ENCODE results near the gene CDC37.

The CDC37 gene

DNA sequence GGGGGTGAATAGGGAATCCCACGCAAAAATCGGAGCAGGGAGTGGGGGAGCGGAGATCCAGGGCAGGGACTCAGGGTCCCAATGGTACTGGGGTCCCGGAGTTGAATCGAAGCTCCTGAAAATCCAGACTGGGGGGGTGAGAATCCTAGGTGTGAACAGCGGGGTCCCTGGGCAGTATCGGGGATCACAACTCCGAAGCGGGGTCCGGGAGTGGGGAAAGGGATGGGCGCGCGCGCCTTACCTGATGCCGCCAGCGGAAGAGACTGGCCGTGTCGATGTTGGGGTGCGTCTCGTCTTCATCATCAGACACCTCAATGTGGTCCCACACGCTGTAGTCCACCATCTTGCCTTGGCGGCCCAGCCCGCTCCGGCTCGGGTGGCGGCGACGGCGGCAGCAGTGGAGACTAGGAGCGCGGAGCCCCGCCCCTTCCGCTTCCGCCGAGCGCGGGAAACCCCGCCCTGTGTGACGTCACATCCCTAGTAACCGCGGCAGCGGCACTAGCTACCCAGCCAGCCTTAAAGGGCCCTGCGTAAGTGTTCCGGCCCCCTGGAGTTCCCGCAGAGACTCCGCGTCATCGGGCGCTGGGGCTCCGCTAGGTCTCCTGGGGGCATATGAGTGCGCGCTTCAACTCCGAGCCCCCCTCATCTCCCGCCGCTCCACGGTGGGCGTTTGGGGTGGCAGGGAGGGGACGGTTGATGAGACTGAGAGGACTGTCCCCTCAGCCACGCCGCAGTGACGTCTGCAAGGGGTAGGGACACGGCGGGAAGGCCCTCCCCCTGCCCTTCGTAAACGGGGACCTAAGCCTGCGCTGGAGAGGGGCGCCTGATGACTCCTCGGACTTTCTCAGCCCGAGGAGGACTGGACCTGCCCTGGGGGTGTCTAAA, at the start of gene CDC37:
Gene CDC37 (minus strand): TSS at position 406 of the 885 bp plus-strand sequence. CDS start 63 bp downstream, at position 343.
- peak; percentile 99 for DNase-seq (ENCODE audit: insufficient read length, low spot score)
- peak; percentile 95 for FAIRE-seq

DNA sequence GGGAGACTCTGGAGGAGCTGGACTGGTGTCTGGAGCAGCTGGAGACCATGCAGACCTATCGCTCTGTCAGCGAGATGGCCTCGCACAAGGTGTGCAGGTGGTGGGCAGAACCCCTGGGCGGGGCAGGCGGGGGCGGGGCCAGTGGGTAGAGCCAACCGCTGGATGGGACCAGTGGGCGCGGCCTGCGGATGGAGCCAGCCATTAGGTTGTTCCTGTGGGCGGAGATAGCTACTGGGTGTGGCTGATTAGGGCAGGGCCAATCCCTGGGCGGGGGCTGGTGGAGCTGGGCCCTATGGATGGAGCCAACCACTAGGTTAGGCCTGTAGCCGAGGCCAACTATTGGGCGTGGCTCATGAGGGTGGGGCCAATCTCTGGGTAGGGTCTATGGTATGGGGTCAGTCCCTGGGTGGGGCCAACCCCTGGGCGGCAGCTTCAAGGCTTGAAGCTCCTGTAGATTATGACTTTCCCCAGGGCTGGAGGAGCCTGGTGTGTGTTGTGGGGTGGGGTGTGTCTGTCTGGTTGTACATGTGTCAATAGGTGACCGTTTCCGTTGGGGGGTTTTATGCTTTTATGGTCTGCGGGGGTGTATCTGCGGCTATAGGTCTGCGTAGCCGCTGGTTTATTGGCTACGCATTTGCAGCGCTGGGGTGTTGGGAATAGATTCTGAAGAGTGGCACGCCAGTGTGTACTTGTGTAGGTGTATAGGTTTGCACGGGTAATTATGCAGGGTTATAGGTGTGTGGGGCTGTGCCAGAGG, 47.7 kb upstream of the CDC37 start:
- FAIRE-seq (no peak), DNase-seq (ENCODE audit: insufficient read length, low spot score) (no peak)

DNA sequence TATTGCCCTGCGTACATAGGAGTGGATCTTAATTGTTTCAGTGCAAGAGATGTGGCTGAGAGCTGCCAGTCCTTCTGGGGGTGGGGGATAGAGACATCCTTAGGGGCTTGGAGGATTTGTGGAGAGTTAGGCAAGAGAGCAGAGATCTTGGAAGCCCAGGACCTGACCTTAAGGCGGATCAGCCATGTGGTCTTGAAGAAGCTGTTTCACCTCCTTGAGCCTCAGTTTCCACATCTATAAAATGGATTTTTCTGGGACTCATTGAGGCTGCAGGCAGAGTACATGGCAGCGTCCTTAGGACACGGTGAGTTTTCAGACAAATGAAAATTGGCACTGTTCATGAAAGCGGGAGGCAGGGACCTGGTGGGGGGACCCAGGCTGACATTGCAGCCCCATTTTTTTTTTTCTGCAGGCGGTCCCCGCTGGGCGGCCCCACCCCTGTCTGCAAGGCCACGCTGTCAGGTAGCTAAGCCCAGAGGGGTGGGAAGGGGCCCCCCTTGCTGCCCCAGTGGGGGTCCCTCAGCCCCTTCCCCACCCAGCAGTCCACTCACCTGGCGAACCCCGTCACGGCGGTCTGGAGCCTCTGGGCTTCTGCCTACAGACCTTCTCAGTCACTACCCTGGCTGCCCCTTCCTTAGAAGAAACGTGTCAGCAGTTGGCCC, 47.0 kb upstream of the CDC37 start:
- no peak for DNase-seq (ENCODE audit: insufficient read length, low spot score)
- no peak for FAIRE-seq

DNA sequence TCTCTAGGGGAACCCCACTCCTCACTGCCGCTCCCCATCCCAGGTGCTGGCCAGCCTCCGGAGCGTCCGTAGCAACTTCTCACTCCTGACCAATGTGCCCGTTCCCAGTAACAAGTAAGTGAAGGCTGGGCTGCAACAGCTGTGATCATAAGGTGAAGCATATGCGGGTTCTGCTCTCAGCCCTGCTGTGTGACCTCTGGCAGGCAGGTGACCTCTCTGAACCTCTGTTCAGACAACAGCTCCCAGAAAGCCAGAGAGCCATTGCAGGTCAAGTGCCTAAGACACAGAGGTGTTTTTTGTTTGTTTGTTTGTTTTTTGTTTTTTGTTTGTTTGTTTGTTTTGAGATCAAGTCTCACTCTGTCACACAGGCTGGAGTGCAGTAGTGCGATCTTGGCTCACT, 45.7 kb upstream of the CDC37 start:
- FAIRE-seq (no peak), DNase-seq (ENCODE audit: insufficient read length, low spot score) (no peak)

DNA sequence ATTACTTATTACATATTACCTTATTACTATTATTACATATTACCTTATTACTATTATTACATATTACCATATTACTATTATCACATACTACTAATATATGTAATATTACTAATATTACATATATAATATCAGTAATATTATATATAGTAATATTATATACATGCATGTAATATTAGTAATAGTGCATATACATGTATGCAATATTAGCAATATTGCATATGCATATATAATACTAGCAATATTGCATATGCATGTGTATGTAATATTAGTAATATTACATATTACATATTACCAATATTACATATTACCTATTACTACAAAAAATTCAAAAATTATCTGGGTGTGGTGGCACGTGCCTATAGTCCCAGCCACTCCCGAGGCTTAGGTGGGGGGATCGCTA, 39.4 kb upstream of the CDC37 start:
- FAIRE-seq (no peak), DNase-seq (ENCODE audit: insufficient read length, low spot score) (no peak)

DNA sequence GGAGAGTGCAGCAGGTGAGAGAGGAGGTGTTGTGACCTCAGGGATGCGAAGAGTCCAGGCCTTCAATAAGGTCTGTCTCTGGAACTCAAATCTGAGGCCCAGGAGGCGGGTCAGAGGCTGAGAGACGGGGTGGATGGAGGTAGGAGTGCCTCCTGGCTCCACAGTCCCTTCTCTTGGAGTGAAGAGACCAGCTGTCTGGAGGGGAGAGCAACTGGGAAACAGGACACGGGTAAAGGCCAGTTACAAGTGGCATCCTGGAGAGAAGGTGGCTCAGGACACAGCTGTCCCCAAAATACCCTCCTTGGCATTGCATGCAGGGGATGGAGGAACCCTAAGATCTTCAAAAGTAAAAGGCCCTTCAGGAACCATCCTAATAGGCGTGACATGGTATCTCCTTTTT, 36.2 kb upstream of the CDC37 start:
- no peak for DNase-seq (ENCODE audit: insufficient read length, low spot score)
- no peak for FAIRE-seq

DNA sequence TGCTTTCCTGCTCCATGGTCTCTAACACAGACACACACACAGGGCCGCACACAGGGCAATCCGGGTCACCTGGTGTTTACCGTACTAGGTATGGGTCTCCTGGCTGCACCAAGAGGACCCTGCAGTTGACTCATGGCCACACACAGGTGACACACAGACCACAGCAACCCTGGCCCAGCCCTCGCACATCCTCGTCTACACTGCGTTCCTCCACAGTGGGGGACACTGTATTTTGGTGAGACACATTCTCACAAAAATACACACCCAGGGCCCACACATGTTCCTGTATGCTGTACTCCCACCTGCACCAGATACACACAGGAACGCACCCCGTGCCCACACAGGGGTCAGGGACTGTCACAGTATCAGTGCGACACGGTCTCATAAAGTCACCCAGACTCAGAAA, 29.8 kb upstream of the CDC37 start:
- no peak for FAIRE-seq
- DNase-seq (ENCODE audit: insufficient read length, low spot score) = no peak

DNA sequence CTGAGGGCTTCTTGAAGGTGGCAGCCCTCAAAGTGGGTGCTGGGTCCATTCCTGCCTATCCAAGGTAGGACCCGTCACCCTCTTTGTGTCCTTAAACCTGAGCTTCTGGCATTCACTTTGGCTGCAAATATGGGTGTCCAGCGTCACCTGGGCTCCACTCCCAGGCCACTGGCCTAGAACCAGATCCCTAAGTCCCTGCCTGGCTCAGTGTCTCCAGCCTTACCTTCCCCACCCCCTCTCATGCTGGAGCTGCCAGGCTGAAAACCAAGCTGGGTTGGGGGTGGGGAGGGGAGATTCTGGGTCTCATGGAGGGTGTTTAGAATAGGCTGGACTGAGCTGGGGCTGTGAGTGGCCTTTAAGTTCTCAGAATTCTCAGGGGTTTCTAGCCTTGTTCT, 29.4 kb upstream of the CDC37 start:
- DNase-seq (ENCODE audit: insufficient read length, low spot score) (no peak), FAIRE-seq (no peak)

DNA sequence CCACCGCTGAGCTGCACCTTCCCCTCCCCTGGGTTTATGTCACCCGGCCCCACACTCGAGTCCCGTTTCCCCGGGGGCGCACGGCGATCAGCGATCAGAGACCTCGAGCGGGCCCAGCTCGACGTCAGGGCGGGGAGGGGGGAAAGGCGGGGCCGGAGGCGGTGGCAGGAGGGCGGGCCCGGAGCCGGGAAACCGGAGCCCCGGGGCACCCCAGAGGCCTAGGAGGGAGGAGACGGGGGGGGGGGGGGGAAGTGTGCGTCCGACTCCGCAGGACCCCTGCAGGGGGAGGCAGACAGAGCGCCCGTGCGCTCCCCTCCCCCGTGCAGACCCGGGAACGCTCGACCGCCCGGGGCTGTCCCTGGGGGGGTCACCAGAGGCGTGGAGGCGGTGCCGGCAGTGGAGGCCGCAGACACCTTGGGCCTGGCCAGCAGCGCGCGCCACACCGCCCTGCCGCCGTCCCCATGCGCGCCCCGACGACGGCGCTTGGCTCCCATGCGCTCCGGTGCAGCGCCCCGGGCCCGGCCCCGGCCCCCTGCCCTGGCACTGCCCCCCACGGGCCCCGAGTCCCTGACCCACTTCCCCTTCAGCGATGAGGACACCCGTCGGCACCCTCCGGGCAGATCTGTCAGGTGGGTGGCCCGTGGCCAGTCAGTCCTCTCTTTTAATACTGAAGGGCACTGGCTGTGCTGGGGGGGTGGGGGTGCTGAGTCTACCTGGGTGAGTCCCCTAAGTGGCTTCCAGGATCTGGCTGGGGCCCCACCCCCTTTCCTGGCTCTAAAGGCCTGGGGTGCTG, 28.8 kb upstream of the CDC37 start:
- FAIRE-seq (no peak), DNase-seq (ENCODE audit: insufficient read length, low spot score) (no peak)

DNA sequence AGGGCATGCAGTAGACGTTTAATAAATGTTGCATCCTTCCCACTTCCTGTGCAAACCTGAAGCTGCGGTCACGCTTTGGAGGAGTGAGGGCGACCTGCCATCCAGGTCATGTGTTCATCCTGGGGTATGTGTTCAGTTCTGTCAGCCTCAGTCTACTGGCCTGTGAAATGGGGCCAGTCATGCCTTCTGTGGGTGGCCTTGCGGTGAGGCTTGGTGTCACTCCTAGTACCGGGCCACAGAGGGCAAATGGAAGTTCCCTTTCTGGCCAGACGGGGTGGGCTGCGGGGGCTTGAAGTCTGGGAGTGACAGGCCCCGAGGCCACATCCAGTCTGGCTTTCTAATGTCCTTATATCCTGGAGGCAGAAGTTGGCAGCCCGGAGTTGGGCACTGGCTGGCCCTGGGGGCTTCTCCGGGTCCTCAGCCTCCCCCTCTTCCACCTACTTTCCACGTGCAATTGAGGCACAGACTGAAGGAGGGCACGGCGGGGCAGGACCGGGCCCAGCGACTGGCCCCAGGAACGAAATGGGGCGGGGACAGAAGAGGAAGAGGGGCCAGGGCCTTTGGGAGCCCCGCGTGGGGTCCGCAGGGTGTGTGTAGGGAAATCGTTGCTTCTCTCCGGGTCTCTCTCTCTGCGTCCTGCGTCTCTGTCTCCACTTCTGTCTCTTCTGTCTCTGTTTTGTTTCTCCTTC, 28.1 kb upstream of the CDC37 start:
- peak; percentile 66 for FAIRE-seq
- DNase-seq (ENCODE audit: insufficient read length, low spot score) = no peak

DNA sequence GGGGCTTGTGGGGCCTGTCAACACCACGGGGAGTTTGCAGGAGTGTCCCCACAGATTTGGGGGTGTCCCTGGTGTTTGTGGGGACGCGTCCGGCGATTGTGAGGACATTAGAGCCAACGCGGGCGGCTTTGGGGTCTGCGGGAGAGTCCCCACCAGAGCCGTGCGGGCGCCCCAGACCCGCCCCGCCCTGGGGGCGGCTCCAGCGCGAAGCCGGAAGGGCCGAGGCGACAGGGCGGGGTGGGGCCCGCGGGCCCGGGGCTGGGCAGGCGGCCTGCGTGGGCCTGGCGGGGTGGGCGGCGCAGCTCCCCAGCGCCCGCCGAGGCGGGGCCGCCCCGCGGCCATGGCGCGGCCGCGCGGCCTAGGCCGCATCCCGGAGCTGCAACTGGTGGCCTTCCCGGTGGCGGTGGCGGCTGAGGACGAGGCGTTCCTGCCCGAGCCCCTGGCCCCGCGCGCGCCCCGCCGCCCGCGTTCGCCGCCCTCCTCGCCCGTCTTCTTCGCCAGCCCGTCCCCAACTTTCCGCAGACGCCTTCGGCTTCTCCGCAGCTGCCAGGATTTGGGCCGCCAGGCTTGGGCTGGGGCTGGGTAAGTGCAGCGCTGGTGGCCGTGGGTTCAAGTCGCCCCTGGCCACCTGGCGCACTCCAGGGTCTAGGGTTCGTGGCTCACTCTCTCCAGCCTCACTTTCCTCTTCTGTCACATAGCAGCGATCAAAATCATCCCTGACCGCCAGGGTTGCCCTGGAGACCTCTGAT, 27.3 kb upstream of the CDC37 start:
- no peak for DNase-seq (ENCODE audit: insufficient read length, low spot score)
- FAIRE-seq = peak; percentile 49

DNA sequence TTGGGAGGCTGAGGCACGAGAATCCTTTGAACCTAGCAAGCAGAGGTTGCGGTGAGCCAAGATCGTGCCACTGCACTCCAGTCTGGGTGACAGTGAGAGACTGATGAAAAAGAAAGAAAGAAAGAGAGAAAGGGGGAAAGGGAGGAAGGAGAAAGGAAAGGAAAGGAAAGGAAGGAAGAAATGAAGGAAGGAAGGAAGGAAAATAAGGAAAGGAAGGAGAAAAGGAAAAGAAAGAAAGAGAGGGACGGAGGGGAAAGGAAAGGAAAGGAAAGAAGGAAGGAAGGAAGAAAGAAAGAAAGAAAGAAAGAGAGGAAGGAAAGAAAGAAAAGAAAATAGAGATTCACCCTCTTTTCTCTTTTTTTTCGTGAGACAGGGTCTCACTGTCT, 25.6 kb upstream of the CDC37 start:
- FAIRE-seq = no peak

DNA sequence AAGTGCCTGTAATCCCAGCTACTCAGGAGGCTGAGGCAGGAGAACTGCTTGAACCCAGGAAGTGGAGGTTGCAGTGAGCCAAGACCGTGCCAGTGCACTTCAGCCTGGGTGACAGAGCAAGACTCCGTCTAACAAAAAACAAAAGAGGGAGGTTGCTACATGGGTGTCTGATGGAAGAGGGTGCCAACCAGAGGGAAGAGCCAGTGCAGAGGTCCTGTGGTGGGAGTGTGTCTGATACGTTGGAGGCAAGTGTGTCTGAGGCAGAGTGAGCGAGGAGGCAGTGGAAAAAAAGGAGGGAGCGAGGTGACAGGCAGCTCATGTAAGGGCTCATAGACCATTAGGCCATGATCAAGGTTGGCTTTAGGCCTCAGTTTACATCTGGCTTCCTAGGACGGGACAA, 23.8 kb upstream of the CDC37 start:
- DNase-seq (ENCODE audit: insufficient read length, low spot score) (no peak), FAIRE-seq (no peak)

More for the DNA sequence above, 25.6 kb upstream of the CDC37 start:
- DNase-seq (ENCODE audit: insufficient read length, low spot score) = no peak

DNA sequence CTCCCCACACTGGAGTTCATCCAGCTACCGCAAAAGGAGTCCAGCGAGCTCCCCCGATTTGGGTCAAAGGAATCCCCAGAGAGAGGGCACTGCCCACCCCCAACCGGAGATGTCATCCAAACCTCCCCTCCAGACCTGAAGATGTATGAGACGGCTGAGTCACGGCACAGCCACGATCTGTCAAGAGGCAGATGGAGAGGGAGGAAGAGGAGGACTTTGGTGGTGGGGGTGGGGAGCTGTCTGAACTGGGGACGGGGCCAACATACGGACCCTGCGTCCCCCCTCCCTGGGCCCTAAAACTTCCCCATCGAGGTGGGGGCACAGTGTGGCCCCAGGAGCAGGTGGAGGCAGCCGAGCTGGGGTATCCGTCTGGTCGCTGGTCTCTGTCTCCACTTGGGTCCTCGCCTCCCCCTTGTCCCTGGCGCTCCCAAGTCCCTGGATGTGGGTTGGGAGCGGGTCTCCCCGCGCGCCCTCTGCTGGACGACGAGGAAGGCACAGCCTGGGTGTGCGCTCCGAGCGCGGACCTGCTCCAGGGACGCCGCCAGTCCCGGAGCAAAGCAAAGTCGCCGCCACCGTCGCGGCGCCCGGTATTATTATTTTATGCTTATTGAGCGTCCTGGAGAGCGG, 20.8 kb upstream of the CDC37 start:
- DNase-seq (ENCODE audit: insufficient read length, low spot score) (peak; percentile 75), FAIRE-seq (peak; percentile 55)

DNA sequence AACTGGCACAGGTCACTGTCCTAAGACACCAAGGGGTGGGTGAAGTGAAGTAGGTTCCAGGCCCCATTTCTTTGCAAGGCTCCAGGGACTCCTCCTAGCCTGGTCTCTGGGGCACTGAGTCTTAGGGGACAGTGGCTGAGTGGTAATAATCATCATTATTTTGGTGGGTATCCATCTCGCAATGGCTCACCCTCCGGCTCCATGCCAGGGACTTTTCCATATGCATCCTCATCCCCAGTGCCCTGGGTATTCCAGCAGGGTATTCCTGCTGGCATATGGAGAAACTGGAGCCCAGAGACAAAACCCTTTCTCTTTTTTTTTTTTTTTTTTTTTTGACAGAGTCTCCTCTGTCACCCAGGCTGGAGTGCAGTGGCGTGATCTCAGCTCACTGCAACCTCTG, 19.5 kb upstream of the CDC37 start:
- FAIRE-seq (no peak), DNase-seq (ENCODE audit: insufficient read length, low spot score) (no peak)

DNA sequence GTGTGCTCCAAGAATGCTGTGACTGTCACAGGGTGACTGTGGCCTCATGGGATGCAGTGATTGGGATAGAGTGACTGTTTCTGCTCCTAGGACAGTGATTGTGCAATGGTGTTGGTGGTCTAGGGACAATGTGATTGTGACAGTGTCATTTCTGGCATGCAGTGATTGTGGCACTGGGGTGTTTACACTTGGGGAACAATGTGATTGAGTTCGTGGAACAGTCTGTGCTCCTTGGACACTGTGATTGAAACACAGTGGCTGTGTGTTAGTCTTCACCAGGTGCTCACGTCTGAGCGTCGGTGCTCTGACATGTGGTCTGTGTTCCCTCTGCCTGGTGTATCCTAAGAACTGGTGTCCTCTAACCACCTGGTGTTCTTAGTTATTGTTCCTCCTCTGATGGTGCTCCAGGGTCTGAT, 18.7 kb upstream of the CDC37 start:
- FAIRE-seq (no peak), DNase-seq (ENCODE audit: insufficient read length, low spot score) (no peak)

DNA sequence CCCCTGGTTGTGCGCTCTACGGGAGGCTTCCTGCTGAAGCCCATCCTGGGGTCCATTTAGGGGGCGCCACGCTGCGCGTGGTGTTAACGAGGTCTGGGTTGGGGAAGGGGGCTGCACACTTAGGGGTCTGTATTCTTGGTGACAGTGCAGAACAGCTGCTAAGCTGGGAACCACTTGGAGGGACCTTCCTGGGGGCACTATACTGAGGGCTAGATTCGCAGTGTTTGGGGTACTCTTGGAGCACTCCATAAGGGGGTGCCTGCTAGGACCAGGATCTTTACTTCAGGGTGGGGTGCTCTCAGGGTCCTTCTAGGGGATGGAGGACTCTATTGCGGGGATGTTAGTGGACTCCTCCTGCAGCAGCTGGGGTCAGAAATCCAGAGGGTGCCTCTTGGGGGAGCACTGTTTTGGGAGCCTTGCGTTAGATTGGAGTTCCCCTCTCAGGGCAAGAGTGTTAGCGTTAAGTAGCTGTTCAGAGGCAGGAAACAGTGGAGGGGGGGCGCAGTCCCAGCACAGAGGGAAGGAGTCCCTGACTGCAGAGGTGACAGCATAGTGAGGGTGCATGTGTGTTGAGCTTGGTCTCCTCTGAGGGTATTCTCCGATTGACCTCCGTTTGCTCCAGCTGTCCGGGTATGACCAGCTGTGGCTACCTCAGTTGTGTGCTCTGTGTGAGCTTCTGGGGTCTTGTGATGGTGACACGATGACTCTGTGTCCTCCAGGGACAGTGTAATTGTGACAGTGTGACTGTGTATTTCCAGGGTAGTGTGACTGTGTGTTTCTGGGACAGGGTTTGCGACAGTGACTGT, 18.1 kb upstream of the CDC37 start:
- DNase-seq (ENCODE audit: insufficient read length, low spot score) (no peak), FAIRE-seq (no peak)
